HG03135 (cell line): Measurements from ENCODE around the gene DBN1.
"Not testable (repeated sequence)": the region's sequence is repeated elsewhere in the genome, so short reads cannot be mapped to it uniquely, and the experiment has no call there.

ENCODE experiments used
- ATAC-seq: cut with Tn5 transposase; IDR thresholded peaks from one replicate; pipeline ENCODE4 v1.9.1; 2021; ENCODE audit warnings: mild to moderate bottlenecking, moderate library complexity; ENCODE audit not compliant: unreplicated experiment

The DBN1 gene

DNA sequence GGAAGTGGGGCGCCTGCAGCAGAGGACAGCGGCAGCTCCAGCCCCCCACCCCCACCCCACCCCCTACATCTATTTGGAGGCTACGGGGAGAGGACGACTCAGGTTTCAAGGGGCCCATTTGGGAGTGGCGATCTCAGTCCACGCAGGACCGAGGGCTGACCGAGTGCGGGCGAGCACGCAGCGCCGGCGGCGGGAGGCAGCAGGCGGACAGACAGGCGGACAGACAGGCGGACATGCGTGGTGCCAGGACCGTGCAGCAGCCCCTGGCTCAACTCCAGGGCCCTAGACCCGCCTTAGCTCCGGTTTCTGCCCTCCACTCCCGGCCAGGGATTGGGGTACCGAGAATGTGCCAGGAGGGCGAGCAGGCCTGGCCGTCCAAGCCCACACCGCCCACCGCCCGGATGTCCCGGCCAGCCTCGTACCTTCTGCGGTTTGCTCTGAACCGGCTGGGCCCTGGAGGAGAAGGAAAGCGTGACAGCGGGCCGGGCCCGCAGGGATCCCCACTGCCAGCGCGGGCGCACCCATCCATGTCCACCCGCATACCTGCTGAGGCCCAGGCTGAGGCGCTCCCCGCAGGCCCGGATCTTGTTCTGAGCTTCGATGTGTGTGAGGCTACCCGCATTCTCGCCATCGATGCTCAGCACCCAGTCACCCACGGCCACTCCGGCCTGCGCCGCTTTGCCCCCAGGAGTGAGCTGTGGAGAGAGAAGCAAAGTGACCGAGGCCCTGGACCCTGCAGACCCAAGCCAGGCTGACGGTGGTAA is 18.7 kb upstream of the DBN1 start:
- ATAC-seq: no peak

DNA sequence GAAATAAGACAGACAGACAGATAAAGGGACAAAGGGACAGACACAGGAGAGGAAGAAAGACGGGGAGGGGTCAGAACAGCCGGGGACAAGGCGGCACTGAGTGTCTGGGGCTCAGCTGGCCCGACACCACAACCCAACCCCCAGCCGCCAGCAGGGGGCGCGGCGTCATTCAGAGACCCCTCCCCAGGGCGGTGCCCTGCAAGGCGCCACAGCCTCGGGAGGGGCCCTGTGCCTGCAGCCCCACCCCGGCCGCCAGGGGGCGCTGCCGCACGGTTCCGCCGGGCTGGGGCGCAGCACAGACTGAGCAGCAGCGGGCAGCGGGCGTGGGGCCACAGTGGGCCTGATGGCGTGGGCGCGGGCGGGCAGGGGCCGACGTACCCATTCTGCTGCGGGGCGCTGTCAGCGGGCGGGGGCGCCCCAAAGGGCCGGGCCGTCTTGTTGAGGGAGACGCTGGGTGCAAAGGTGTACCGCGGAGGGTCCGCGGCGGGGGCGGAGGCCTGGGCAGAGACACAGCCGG is 18.1 kb upstream of the DBN1 start:
- ATAC-seq: no peak

DNA sequence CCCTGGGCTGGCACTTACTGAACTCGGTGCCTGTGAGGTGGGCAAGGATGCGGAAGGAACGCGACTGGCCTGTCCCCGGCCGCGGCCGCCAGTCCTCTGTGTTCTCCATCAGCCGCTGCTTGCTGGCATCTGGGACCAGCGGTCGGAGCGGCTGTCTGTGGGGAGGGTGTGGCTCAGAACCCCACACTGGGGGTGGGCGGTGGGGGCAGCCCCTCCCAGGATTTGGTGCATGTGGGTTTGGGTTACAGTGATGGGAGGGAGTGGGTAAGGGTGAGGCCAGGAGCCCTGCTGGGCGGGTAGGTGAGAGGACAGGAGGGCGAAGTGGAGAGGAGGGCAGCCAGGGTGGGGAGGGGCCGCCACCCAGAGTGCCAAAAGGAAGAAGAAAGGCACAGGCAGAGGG is 17.6 kb upstream of the DBN1 start:
- ATAC-seq: no peak

DNA sequence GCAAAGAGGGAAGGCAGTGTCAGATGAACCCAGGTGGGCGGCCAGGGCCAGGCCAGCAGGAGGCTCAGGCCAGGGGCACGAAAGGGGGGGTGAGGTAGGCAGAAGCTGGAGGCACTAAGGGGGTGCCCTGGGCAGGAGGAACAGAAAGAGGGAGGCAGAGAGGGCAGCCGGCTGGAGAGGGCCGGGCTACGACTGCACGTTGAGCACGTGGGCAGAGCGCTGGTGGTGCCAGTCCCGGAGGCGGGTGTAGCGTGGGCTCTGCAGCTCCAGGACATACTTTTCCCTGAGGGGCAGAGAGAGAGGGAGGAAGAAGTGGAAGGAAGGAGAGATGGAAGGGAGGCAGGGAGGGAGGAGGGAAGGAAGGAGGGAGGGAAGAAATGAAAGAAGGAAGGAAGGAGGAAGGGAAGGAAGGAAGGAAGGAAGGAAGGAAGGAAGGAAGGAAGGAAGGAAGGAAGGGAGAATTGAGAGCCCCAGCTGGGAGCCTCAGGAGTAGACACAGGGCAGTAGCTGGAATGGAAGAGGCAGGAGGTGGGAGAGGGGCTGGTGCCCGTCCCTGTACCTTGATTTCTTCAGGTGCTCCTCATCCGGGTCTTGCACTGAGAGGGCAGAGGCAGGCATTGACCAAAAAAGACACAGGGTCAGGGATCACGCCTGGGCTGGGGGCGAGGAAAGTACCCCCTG is 17.0 kb upstream of the DBN1 start:
- ATAC-seq: no peak

DNA sequence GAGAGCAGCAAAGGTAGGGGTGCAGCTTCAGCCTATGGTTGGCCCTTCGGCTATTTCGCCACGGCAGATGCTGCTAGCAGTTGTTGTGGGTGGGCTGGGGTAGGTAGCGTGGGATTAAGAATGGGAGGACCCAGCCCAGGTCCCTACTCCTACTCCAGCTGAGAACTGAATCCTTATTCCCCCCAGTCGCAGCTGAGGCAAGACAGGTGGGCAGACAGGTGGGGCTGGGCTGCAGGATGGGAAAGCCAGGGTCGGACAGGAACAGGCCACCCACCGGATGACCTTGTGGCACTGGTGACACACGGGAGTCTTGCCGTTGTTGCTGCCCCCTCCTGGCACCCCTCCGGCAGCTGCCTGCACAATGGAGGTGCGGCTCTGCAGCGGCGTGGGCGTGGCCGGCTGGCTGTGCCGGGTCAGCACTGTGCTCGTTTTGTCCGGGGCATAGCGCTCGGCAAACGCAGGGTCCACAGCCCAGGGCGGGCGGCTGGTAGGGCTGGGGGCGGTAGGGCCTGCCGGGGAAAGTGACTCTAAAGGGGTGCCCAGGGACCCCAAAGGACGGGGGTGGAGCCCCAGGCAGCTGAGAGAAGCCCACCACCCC is 15.8 kb upstream of the DBN1 start:
- no peak for ATAC-seq

DNA sequence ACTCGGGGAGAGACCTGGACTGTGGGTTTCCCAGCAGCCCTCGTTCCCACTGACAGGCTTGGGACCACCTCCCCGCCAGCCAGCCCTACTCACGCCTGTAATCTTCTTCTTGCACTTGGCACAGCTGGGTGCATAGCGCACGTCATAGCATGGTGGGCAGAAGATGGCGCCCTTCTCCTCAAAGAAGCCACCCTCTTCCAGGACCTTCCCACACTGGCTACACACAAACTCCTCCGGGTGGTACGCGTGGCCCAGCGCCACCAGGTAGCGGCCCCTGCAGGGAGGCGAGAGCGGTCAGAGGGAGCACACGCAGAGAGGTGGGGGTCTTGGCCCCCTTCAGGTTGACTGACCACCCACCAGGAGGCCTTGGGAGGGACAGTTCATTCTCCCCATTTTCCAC is 14.5 kb upstream of the DBN1 start:
- no peak for ATAC-seq

DNA sequence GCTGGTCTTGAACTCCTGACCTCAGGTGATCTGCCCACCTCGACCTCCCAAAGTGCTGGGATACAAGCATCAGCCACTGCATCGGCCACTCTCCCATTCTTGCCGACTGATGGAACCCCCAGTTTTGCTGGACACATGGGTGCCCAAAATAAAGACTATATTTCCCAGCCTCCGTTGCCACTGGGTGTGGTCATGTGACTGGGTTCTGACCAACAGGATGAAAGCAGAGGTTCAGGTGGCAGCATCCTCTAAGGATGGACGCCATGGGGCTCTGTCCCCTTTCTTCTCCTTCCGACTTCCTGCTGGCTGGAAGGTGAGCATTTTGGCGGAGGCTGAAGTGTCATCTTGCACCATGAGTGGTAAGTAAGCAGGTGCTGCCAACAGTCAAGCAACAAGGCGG is 13.7 kb upstream of the DBN1 start:
- no peak for ATAC-seq

DNA sequence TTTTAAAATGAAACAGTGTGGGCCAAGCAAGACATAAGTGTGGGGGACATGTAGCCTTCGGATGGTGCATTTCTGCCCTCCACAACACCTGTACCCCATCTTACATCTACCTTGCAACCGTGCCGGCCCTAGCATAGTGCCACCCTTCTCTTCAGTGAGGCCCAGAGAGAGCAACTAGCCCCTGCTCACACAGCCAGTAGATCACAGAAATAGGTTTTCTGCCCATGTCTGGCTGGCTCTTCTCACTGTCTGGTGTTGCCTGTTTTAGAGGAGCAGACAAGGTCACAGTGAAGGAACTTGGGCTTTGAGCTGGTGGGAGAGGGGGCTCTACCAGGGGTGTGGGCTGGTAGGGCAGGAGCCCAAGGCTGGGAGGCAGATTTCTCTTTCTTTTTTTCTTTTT is 12.8 kb upstream of the DBN1 start:
- no peak for ATAC-seq

DNA sequence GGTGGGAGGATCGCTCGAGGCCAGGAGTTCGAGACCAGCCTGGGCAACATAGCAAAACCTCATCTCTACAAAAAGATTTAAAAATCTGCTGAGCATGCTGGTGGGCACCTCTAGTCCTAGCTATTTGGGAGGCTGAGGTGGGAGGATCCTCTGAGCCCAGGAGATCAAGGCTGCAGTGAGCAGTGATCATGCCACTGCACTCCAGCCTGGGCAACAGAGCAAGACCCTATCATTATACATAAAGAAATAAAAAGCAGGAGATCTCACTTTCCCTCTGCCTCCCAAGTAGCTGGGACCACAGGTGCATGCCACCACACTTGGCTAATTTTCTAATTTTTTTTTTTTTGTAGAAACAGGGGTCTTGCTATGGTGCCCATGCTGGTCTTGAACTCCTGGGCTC is 12.3 kb upstream of the DBN1 start:
- ATAC-seq: not testable (repeated sequence)

DNA sequence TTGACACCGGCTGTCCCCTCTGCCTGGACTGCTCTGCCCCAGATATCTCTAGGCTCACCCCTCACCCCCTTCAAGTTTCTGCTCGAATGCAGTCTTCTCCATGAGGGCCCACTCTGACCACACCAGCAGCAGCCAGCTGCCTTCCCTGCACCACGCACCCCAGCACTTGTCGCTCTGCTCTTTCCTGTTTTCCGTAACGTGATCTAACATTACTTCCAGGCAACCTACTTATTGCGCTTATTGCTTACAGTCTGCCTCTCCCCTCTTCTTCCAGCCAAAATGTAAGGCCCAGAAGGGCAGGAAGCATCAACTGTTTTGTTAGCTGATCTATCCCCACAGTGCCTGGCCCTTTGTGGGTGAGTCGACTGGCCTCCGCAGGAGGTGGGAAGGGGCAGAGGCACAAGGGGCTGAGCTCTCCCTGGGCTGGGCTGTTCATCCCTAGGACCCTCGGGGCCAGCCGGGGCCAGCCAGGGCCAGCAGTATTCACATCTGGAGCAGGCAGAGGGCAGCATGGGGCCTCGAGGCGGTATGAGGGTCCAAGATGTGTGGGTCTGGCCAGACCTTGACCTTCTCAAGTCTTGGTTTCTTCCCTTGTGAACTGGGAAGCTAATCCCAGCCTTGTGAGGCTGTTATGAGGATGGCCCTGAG is 11.6 kb upstream of the DBN1 start:
- ATAC-seq: no peak

DNA sequence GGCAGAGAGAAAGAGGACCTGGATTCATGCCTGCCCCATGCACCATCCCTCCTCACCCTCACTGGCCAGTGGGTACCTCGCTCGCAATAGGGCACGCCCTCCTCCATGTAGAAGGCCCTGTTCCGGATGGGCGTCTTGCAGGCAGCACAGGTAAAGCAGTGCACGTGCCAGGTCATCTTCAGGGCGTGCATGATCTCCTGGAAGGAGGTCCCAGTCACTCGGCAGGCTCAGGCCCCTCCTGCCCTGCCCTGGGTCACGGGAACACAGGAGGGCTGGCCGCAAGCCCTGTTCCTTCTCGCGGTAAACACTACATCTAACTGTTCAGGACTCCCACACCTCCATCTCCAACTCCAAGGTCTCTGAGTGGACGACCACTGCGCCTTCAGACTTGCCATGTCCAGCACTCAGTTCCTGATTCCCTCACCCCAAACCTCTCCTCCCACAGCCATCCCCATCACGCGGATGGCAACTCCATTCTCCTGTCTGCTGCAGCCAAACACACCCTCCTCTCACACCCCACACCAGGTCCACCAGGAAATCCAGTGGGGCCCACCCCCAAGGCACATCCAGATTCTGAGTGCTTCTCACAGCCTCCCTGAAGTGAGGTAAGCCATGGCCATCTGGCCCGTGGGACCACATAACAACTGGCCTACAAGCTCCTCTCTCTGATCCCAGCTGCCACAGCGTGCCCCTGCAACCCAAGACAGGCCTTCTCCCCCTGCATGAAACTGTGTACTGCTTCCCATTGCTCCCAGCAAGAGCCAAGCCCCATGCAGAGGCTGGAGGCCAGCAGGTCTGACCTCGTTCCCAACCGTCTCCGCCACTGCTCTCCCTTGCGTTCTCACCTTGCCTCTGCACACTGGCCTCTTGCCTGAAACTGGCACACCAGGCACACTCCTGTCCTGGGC is 10.8 kb upstream of the DBN1 start:
- no peak for ATAC-seq

DNA sequence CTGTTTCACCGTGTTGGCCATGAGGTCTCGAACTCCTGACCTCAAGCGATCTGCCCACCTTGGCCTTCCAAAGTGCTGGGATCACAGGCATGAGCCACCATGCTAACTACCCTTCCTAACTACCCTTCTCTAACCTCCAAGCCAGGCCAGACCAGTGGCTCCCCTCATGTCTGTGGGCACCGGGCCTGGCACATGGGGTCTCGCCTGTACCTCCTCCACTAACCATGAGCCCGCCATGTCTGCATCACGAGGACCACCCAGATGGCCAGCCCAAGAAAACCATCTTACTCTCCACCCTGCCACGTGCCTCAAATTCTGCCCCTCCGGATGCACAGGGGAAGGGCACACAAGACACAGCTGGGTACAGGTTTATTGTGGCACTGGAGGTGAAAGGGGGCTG is 9.6 kb upstream of the DBN1 start:
- ATAC-seq: no peak

DNA sequence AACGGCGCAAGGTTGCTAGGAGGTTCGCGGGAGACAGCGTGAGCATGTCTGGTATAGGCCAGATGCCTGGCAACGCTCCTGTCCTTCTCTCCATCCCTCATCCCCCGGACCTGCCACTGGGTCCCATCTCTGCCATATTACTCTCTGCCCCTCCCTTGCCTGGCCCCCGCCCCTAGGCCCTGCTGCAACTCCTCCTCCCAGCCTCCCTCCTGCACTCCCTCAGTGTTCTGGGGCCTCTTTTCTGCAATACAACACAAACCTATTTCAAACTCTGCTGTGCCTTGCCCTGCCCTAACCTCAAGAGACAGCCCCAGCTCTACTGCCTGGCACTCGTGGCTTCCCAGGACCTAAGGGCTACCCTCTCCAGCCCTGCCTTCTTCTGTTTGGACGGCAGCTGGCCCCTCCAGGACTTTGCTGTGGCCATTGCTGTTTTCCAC is 8.9 kb upstream of the DBN1 start:
- no peak for ATAC-seq

DNA sequence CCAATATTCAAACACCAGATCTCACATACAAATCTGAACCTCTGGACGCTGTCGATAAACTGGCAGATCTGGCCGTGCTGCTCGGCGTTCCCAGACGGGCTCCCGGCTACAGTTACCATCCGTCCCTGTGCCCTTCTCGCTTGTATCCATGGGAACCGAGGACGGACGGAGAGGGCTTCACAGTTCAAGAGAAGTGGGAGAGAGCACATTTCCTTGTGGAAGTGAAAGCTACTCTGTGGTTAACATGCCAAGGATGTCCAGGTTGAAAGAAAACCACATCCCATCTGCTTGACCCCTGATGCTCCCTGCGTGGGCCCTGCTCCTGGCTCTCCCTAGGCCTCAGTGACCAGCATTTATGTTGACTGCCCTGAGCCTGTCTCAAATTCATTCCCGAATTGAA is 6.3 kb upstream of the DBN1 start:
- ATAC-seq: no peak

DNA sequence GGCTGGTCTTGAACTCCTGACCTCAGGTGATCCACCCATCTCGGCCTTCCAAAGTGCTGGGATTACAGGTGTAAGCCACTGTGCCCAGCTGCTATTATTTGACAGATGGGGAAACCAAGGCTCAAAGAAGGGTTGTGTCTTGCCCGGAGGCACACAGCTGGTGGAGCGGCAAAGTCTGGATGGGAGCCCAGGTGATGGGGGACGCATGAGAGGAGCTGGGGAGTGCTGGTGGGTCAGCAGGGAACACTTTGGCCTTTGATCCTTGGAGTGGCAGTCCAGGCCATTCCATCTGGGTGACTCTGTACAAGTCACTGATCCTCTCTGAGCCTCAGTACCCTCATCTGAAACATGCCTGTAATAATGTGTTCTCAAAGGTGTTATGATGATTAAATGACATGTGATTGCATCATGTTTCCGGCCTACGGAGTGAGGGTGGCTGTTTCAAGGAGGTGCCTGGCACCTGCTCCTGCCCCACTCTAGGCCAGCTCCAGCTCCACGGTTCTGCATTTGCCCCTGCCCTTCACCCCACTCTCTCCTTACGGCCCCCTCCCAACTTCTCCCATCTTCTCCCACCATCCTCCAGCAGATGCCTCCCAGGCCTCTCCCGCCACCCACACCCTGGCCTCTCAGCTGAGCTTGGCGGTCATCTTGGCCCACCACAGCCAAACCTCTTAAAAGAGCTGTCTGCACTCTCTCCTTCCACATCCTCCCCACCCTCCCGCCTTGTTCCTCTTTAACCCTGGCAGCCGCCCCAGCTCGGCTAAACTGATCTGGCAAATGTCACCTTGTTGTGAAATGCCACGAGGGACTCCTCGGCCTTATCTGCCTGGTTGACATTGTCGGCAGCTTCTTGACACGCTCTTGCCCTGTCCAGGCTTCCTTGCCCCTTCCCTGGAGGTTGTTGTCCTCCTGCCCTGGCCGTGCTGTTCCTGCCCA is 5.5 kb upstream of the DBN1 start:
- ATAC-seq: no peak

DNA sequence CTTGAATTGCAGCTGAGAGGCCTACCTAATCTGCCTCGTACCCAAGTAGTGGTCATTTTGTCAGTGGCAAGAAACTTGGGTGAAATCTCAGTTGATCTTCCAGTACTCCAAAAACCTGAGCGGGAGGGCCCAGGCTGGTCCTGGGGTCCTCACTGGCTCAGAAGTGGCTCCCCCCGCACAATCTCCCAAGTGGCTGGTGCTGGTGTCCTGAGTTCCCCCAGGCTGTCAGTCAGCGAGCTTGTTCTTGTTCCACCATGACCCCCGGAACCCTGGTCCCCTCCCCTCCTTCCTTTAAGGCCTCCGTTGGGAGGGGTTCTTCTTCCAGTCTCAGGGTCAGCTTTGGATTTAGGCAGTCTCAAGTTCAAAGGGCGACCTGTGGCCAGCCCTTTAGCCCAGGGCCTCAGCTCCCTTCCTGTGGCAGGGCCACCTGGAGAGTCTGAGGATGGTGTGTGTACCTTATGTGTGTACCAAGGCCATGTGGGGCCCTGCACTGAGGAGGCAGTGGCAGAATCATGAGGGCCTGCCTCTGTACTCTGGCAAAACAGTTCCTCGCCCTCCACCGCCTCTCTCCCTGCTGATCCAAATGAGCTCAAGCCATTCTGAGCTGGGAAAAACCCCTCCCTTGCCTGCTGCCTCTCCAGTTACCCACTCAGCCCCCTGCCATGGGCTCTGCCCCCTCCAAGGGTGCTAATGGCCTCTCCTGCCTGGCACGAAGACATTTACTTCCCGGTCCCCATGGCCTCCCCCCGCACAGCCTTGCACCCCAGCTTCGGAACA is 4.5 kb upstream of the DBN1 start:
- ATAC-seq: no peak

DNA sequence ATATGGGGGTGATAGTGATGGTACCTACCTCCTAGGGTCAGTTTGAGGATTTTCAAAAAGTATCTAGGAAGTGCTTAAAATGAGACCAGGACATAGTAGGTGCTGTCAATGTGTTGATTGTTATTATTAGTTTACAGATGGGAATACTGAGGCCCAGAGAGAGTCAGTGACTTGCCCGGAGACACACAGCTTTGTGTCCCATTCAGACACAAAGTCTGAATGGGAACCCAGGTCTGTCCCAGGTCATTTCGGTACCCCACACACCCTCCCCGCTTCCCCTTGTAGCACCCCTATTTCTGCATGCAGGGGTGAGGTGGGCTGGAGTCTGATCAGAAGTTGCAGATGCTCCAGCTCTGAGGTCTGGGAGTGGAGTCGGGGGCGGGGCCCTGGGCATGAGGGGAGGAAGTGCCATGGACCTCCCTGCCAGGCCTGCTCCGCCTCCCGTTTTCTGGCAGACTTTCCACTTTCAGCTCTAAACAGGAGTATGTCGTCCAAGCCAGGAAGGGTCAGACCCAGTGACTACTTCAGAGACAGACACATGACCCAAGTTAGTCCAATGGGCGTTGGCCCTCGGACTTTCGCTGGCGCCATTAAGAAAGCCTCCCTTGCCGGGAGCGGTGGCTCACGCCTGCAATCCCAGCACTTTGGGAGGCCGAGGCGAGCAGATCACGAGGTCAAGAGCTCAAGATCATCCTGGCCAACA is 3.2 kb upstream of the DBN1 start:
- no peak for ATAC-seq
